ENCODE results near the gene CREBBP.

- TF ChIP-seq CTCF (IDR thresholded peaks at IDR 0.05; ENCODE audit: insufficient read depth, low read depth, low read length) (no peak), EZH2 (IDR thresholded peaks at IDR 0.05; ENCODE audit: insufficient read depth, low read length) (no peak)
Measured at GRCh38 chr16:3849751-3850543, 30.6 kb downstream of the CREBBP start.

Data from astrocyte (in vitro differentiated cells and primary cell).